H9 (cell line): ENCODE data around the gene CHMP4B. TPM values are rescaled to one million over a fixed set of nuclear protein-coding genes. Genes with fewer than 3 reads are reported as not detected.

ENCODE experiments used
- DNase-seq: peaks from one replicate; pipeline ENCODE4 v3.0.0-alpha.2; 2017
- H2AFZ ChIP-seq: one replicate; pipeline ENCODE4 v1.6.1; 2013; ENCODE audit warnings: mild to moderate bottlenecking, low read length, control low read depth, moderate library complexity
- H2AK5ac ChIP-seq: 2 replicates; pipeline ENCODE4 v1.6.1; 2013; ENCODE audit warnings: low read length, control low read depth, mixed read lengths; ENCODE audit not compliant: insufficient read length
- H2BK120ac ChIP-seq: one replicate; pipeline ENCODE4 v1.6.1; 2013; ENCODE audit warnings: low read depth, mild to moderate bottlenecking, low read length, control low read depth, inconsistent platforms; ENCODE audit not compliant: poor library complexity, severe bottlenecking
- H2BK12ac ChIP-seq: 2 replicates; pipeline ENCODE4 v1.6.1; 2013; ENCODE audit warnings: low read length, control low read depth, mixed read lengths, low read depth; ENCODE audit not compliant: insufficient read length
- H2BK15ac ChIP-seq: 2 replicates; pipeline ENCODE4 v1.6.1; 2013; ENCODE audit warnings: low read depth, low read length, control low read depth
- H2BK20ac ChIP-seq: one replicate; pipeline ENCODE4 v1.6.1; 2013; ENCODE audit warnings: low read depth, mild to moderate bottlenecking, low read length, control low read depth, inconsistent platforms; ENCODE audit not compliant: poor library complexity, severe bottlenecking
- H2BK5ac ChIP-seq: 2 replicates; pipeline ENCODE4 v1.6.1; 2013; ENCODE audit warnings: low read length, control low read depth, mixed read lengths; ENCODE audit not compliant: insufficient read length
- H3K14ac ChIP-seq: 2 replicates; pipeline ENCODE4 v1.6.1; 2013; ENCODE audit warnings: low read length, control low read depth; ENCODE audit not compliant: insufficient read depth
- H3K18ac ChIP-seq: 2 replicates; pipeline ENCODE4 v1.6.1; 2013; ENCODE audit warnings: low read depth, mild to moderate bottlenecking, mixed read lengths, low read length, control low read depth; ENCODE audit not compliant: insufficient read length
- H3K23ac ChIP-seq: 2 replicates; pipeline ENCODE4 v1.6.1; 2013; ENCODE audit warnings: low read length, control low read depth, mixed read lengths, low read depth; ENCODE audit not compliant: insufficient read length
- H3K23me2 ChIP-seq: 2 replicates; pipeline ENCODE4 v1.6.1; 2013; ENCODE audit warnings: low read depth, mild to moderate bottlenecking, mixed read lengths, low read length, control low read depth; ENCODE audit not compliant: insufficient read length, poor library complexity, severe bottlenecking
- H3K27ac ChIP-seq: 2 replicates; pipeline ENCODE4 v1.5.1; 2013; ENCODE audit warnings: low read length, control low read depth, mixed read lengths, low read depth; ENCODE audit not compliant: insufficient read length
- H3K27me3 ChIP-seq: 2 replicates; pipeline ENCODE4 v1.6.1; 2013; ENCODE audit warnings: low read length, control low read depth, inconsistent platforms; ENCODE audit not compliant: insufficient read depth
- H3K4ac ChIP-seq: 2 replicates; pipeline ENCODE4 v1.6.1; 2013; ENCODE audit warnings: low read depth, mild to moderate bottlenecking, control low read depth, inconsistent platforms, low read length, moderate library complexity
- H3K4me1 ChIP-seq: 2 replicates; pipeline ENCODE4 v1.6.1; 2013; ENCODE audit warnings: low read length, control low read depth, inconsistent platforms; ENCODE audit not compliant: insufficient read depth
- H3K4me2 ChIP-seq: 2 replicates; pipeline ENCODE4 v1.6.1; 2013; ENCODE audit warnings: low read length, control low read depth, mixed read lengths; ENCODE audit not compliant: insufficient read length, insufficient read depth
- H3K56ac ChIP-seq: 2 replicates; pipeline ENCODE4 v1.6.1; 2013; ENCODE audit warnings: low read depth, mild to moderate bottlenecking, mixed read lengths, low read length, control low read depth; ENCODE audit not compliant: insufficient read length
- H3K79me1 ChIP-seq: 2 replicates; pipeline ENCODE4 v1.6.1; 2013; ENCODE audit warnings: low read depth, mild to moderate bottlenecking, moderate library complexity, low read length, control low read depth, inconsistent platforms; ENCODE audit not compliant: insufficient read depth, poor library complexity, severe bottlenecking
- H3K79me2 ChIP-seq: 2 replicates; pipeline ENCODE4 v1.6.1; 2013; ENCODE audit warnings: low read length, control low read depth, inconsistent platforms; ENCODE audit not compliant: insufficient read depth
- H3K9ac ChIP-seq: 2 replicates; pipeline ENCODE4 v1.6.1; 2013; ENCODE audit warnings: low read length, control low read depth, mixed read lengths; ENCODE audit not compliant: insufficient read length; ENCODE audit errors: extremely low read depth
- H3K9me3 ChIP-seq: one replicate; pipeline ENCODE4 v1.6.1; 2013; ENCODE audit warnings: low read depth, low read length, inconsistent platforms; ENCODE audit not compliant: control insufficient read depth
- H3T11ph ChIP-seq: one replicate; pipeline ENCODE4 v1.6.1; 2013; ENCODE audit warnings: mild to moderate bottlenecking, low read length, control low read depth, inconsistent platforms
- H4K20me1 ChIP-seq: one replicate; pipeline ENCODE4 v1.6.1; 2013; ENCODE audit not compliant: control insufficient read depth, insufficient read length, insufficient read depth
- H4K5ac ChIP-seq: 2 replicates; pipeline ENCODE4 v1.6.1; 2013; ENCODE audit warnings: low read depth, mild to moderate bottlenecking, mixed read lengths, low read length, control low read depth; ENCODE audit not compliant: insufficient read length
- H4K8ac ChIP-seq: replicated peaks from 2 replicates; pipeline ENCODE4 v1.6.1; 2013; ENCODE audit warnings: low read length, control low read depth, mixed read lengths, low read depth; ENCODE audit not compliant: insufficient read length
- H4K91ac ChIP-seq: 2 replicates; pipeline ENCODE4 v1.6.1; 2013; ENCODE audit warnings: low read depth, mild to moderate bottlenecking, moderate library complexity, mixed read lengths, low read length, control low read depth; ENCODE audit not compliant: insufficient read length
- H3K27ac Mint-ChIP-seq, 3 experiments: 2 replicates in 2 of 3; 3 replicates in 1 of 3; pipeline ENCODE4 v1.8.0; 2020 to 2021; ENCODE audit warnings: mixed read lengths in 3 of 3, mild to moderate bottlenecking in 1 of 3, moderate library complexity in 1 of 3
- H3K27me3 Mint-ChIP-seq: 2 replicates; pipeline ENCODE4 v1.8.0; 2021; ENCODE audit warnings: low read depth, mild to moderate bottlenecking, moderate library complexity, mixed read lengths
- H3K36me3 Mint-ChIP-seq, 3 experiments: 2 replicates in 2 of 3; 3 replicates in 1 of 3; pipeline ENCODE4 v1.8.0; 2020 to 2021; ENCODE audit warnings: low read depth in 3 of 3, mixed read lengths in 3 of 3; ENCODE audit not compliant: insufficient read depth in 1 of 3
- H3K4me1 Mint-ChIP-seq, 2 experiments: 2 replicates each; pipeline ENCODE4 v1.8.0; 2020; ENCODE audit warnings: mixed read lengths in 2 of 2
- H3K4me3 Mint-ChIP-seq, 2 experiments: 2 replicates in 1 of 2; 3 replicates in 1 of 2; pipeline ENCODE4 v1.8.0; 2020 to 2021; ENCODE audit warnings: mild to moderate bottlenecking in 2 of 2, mixed read lengths in 2 of 2, moderate library complexity in 1 of 2
- H3K9me3 Mint-ChIP-seq, 2 experiments: 2 replicates in 1 of 2; 3 replicates in 1 of 2; pipeline ENCODE4 v1.8.0; 2020; ENCODE audit warnings: mild to moderate bottlenecking in 2 of 2, mixed read lengths in 2 of 2, moderate library complexity in 1 of 2
- CTCF ChIP-seq: fragments of 200-600 bp; sonication (generic); conservative IDR thresholded peaks from 3 replicates; pipeline ENCODE4 v1.8.0; 2021; ENCODE audit warnings: antibody characterized with exemption, mild to moderate bottlenecking
- WGBS: extraction: QIAGEN DNeasy Blood & Tissue Kit; methylation state at CpG from one replicate; pipeline ENCODE4 v1.1.7; 2013; ENCODE audit warnings: missing lambda C conversion rate, low lambda C conversion rate, mixed read lengths; ENCODE audit not compliant: insufficient read length; ENCODE audit errors: extremely low coverage; 5-methylcytosine and 5-hydroxymethylcytosine counted together
- total RNA-seq: library from RNA; stranded (reverse); gene quantifications from 2 replicates; pipeline ENCODE4 v1.2.1, GENCODE V29; 2021

The CHMP4B gene
- total RNA-seq, 1 experiment from 2014 or later, result 94.9 TPM

- no peak overlapping the region for H3K56ac ChIP-seq
- no peak overlapping the region for H3K14ac ChIP-seq
- H2BK5ac ChIP-seq, result no peak overlapping the region
- no peak overlapping the region for H3T11ph ChIP-seq
- Mint-ChIP-seq H3K27ac (peak overlapping the region; percentile 1 to 92 (median 37); a peak in 5 of 7 replicates), H3K27me3 (no peaks in the 10 kb centered on the region), H3K4me1 (peaks cover 2 to 3% of the 10 kb centered on the region in 2 experiments; a peak in 1 of 4 replicates), H3K4me3 (no peak overlapping the region), H3K9me3 (no peaks in the 10 kb centered on the region), H3K36me3 (peaks cover 0 to 7% (median 0%) of the 10 kb centered on the region in 3 experiments; a peak in 1 of 7 replicates)
- no peak overlapping the region for H2BK20ac ChIP-seq
- H3K79me2 ChIP-seq, result no peaks in the 10 kb centered on the region
- H3K27ac ChIP-seq, result no peak overlapping the region
- H4K5ac ChIP-seq, result no peak overlapping the region
- no peak overlapping the region for H3K4ac ChIP-seq
- H3K27me3 ChIP-seq, result no peaks in the 10 kb centered on the region
- WGBS, result no CpG with 5 or more reads among the region's 11 CpGs
- no peaks in the 10 kb centered on the region for H3K23me2 ChIP-seq
- H2AFZ ChIP-seq, result no peak overlapping the region
- no peak overlapping the region for H3K23ac ChIP-seq
- H3K18ac ChIP-seq, result no peak overlapping the region
- H4K20me1 ChIP-seq, result no peaks in the 10 kb centered on the region
- H2AK5ac ChIP-seq, result no peak overlapping the region
- no peak for TF ChIP-seq CTCF
- no peak overlapping the region for H2BK15ac ChIP-seq
- H3K4me2 ChIP-seq, result no peak overlapping the region
- DNase-seq, result no peak
- no peaks in the 10 kb centered on the region for H3K4me1 ChIP-seq
- H3K79me1 ChIP-seq, result no peaks in the 10 kb centered on the region
- H2BK120ac ChIP-seq, result no peak overlapping the region
- H4K8ac ChIP-seq, result no peak overlapping the region
- H3K9ac ChIP-seq, result no peak overlapping the region
- no peak overlapping the region for H2BK12ac ChIP-seq
- H4K91ac ChIP-seq, result no peak overlapping the region
- H3K9me3 ChIP-seq, result no peaks in the 10 kb centered on the region
These were observed 20.6 kb upstream of the CHMP4B start for GRCh38 chr20:33790566-33790965.
